ENCODE results near the gene CCDC122.

CCDC122 gene

DNA sequence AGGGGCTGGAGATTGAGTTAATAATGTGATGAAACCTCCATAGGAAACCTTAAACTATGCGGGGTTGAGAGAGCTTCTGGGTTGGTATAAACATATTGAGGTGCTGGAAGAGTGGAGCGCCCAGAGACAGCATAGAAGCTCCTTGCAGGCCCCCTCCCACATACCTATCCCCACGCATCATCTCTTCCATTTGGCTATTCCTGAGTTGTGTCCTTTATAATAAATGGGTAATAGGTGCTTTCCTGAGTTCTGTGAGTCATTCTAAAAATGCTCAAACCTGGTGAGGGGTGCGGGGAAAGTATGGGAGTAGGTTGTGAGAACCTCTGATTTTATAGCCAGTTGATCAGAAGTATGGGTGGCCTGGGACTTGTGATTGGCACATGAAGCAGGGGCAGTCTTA, 14.6 kb downstream of the CCDC122 start:
- H3K36me3 ChIP-seq (ENCODE audit: control insufficient read depth in 1 of 2, insufficient read depth in 2 of 2, low read length in 2 of 2) = peaks cover 0 to 3% of the 10 kb centered on the region in 2 experiments
- no peaks in the 10 kb centered on the region for H3K79me1 ChIP-seq (ENCODE audit: low read length)
- H3K9ac ChIP-seq (ENCODE audit: low read length) = no peak overlapping the region
- no peak overlapping the region for H3K23ac ChIP-seq (ENCODE audit: low read length)
- no peak overlapping the region for H4K8ac ChIP-seq (ENCODE audit: low read depth, low read length)
- no peak overlapping the region for H3K18ac ChIP-seq (ENCODE audit: low read length)
- no peak overlapping the region for H2BK120ac ChIP-seq (ENCODE audit: insufficient read depth, low read length, poor library complexity)
- H4K91ac ChIP-seq (ENCODE audit: low read depth, low read length) = no peak overlapping the region
- no peak overlapping the region for H3K4me3 ChIP-seq (ENCODE audit: low read depth, low read length)
- H4K12ac ChIP-seq (ENCODE audit: low read depth, low read length) = no peak overlapping the region
- H3K4me2 ChIP-seq (ENCODE audit: low read length) = no peak overlapping the region
- H3K14ac ChIP-seq (ENCODE audit: low read length) = no peak overlapping the region
- H3K9me3 ChIP-seq (ENCODE audit: insufficient read depth, low read depth, low read length) = peaks cover 1% of the 10 kb centered on the region
- H3K4ac ChIP-seq (ENCODE audit: low read depth, low read length) = no peak overlapping the region
- H2BK5ac ChIP-seq (ENCODE audit: low read depth, low read length, poor library complexity) = no peak overlapping the region
- no peak for DNase-seq
- no CpG with 5 or more reads among the region's 4 CpGs for WGBS (ENCODE audit: extremely low coverage, insufficient coverage, insufficient read length)
- H3K27me3 ChIP-seq (ENCODE audit: insufficient read depth, low read length) = no peaks in the 10 kb centered on the region
- H3K27ac ChIP-seq (ENCODE audit: low read depth, low read length) = no peak overlapping the region
- no peak overlapping the region for H2BK12ac ChIP-seq (ENCODE audit: low read length)
- H3K79me2 ChIP-seq (ENCODE audit: control insufficient read depth, insufficient read depth, low read length, poor library complexity) = no peaks in the 10 kb centered on the region
- H2AK5ac ChIP-seq (ENCODE audit: low read length) = no peak overlapping the region
- no peaks in the 10 kb centered on the region for H3K4me1 ChIP-seq (ENCODE audit: control insufficient read depth in 1 of 2, insufficient read depth in 2 of 2, low read length in 2 of 2)
- no peak overlapping the region for H2AFZ ChIP-seq (ENCODE audit: insufficient read depth, low read length, poor library complexity)

DNA sequence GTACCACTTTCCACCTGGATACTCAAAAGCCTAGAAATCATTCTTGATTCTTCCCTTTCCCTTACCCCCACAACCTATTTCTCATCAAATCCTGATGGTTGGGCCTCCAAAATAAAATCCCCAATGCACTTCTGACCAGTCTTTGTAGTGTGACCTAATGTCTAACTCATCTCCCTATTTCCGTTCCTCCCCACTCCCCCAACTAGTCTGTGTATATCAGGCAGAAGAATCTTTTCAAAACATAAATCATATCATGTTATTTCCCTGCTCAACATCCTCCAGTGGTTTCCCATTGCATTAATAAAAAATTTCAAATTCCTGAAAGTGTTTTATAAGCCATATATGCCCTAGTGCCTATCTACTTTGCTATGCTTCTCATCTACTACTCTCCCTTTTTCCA, 17.7 kb downstream of the CCDC122 start:
- Histone ChIP-seq H2AFZ (ENCODE audit: insufficient read depth, low read length, poor library complexity) (no peak overlapping the region), H3K9me3 (ENCODE audit: insufficient read depth, low read depth, low read length) (peaks cover 1% of the 10 kb centered on the region), H2AK5ac (ENCODE audit: low read length) (no peak overlapping the region), H2BK120ac (ENCODE audit: insufficient read depth, low read length, poor library complexity) (no peak overlapping the region), H2BK5ac (ENCODE audit: low read depth, low read length, poor library complexity) (no peak overlapping the region), H4K8ac (ENCODE audit: low read depth, low read length) (no peak overlapping the region), H3K79me1 (ENCODE audit: low read length) (no peaks in the 10 kb centered on the region), H3K27ac (ENCODE audit: low read depth, low read length) (no peak overlapping the region), H3K4me2 (ENCODE audit: low read length) (no peak overlapping the region), H3K79me2 (ENCODE audit: control insufficient read depth, insufficient read depth, low read length, poor library complexity) (no peaks in the 10 kb centered on the region), H3K4me1 (ENCODE audit: control insufficient read depth in 1 of 2, insufficient read depth in 2 of 2, low read length in 2 of 2) (no peaks in the 10 kb centered on the region), H4K91ac (ENCODE audit: low read depth, low read length) (no peak overlapping the region), H3K36me3 (ENCODE audit: control insufficient read depth in 1 of 2, insufficient read depth in 2 of 2, low read length in 2 of 2) (peaks cover 0 to 3% of the 10 kb centered on the region in 2 experiments), H3K14ac (ENCODE audit: low read length) (no peak overlapping the region), H4K12ac (ENCODE audit: low read depth, low read length) (no peak overlapping the region), H3K23ac (ENCODE audit: low read length) (no peak overlapping the region), H2BK12ac (ENCODE audit: low read length) (no peak overlapping the region), H3K9ac (ENCODE audit: low read length) (no peak overlapping the region), H3K4ac (ENCODE audit: low read depth, low read length) (no peak overlapping the region), H3K18ac (ENCODE audit: low read length) (no peak overlapping the region), H3K4me3 (ENCODE audit: low read depth, low read length) (no peak overlapping the region), H3K27me3 (ENCODE audit: insufficient read depth, low read length) (no peaks in the 10 kb centered on the region)
- no CpG with 5 or more reads among the region's 1 CpG for WGBS (ENCODE audit: extremely low coverage, insufficient coverage, insufficient read length)
- DNase-seq = no peak

GRCh38 chr13:43852923-43853404, 26.6 kb downstream of the CCDC122 start:
- H3K27me3 ChIP-seq (ENCODE audit: insufficient read depth, low read length) = no peaks in the 10 kb centered on the region
- no peak for DNase-seq

GRCh38 chr13:43850873-43851272, 28.7 kb downstream of the CCDC122 start:
- no peaks in the 10 kb centered on the region for H3K4me1 ChIP-seq (ENCODE audit: control insufficient read depth in 1 of 2, insufficient read depth in 2 of 2, low read length in 2 of 2)
- whole genome bisulfite sequencing (ENCODE audit: extremely low coverage, insufficient coverage, insufficient read length) = no CpG with 5 or more reads among the region's 1 CpG
- H4K12ac ChIP-seq (ENCODE audit: low read depth, low read length) = no peak overlapping the region
- H4K8ac ChIP-seq (ENCODE audit: low read depth, low read length) = no peak overlapping the region
- H3K23ac ChIP-seq (ENCODE audit: low read length) = no peak overlapping the region
- no peak overlapping the region for H3K4ac ChIP-seq (ENCODE audit: low read depth, low read length)
- peaks cover 4% of the 10 kb centered on the region for H3K9me3 ChIP-seq (ENCODE audit: insufficient read depth, low read depth, low read length)
- no peak overlapping the region for H2BK5ac ChIP-seq (ENCODE audit: low read depth, low read length, poor library complexity)
- no peaks in the 10 kb centered on the region for H3K27me3 ChIP-seq (ENCODE audit: insufficient read depth, low read length)
- no peak overlapping the region for H2BK120ac ChIP-seq (ENCODE audit: insufficient read depth, low read length, poor library complexity)
- H3K18ac ChIP-seq (ENCODE audit: low read length) = no peak overlapping the region
- H3K9ac ChIP-seq (ENCODE audit: low read length) = no peak overlapping the region
- no peak overlapping the region for H4K91ac ChIP-seq (ENCODE audit: low read depth, low read length)
- no peak overlapping the region for H3K14ac ChIP-seq (ENCODE audit: low read length)
- no peak overlapping the region for H2BK12ac ChIP-seq (ENCODE audit: low read length)
- H2AK5ac ChIP-seq (ENCODE audit: low read length) = no peak overlapping the region
- H3K4me3 ChIP-seq (ENCODE audit: low read depth, low read length) = no peak overlapping the region
- peaks cover 2 to 4% of the 10 kb centered on the region in 2 experiments for H3K36me3 ChIP-seq (ENCODE audit: control insufficient read depth in 1 of 2, insufficient read depth in 2 of 2, low read length in 2 of 2)
- DNase-seq = no peak
- no peak overlapping the region for H3K27ac ChIP-seq (ENCODE audit: low read depth, low read length)
- no peak overlapping the region for H3K4me2 ChIP-seq (ENCODE audit: low read length)
- H2AFZ ChIP-seq (ENCODE audit: insufficient read depth, low read length, poor library complexity) = no peak overlapping the region
- no peaks in the 10 kb centered on the region for H3K79me1 ChIP-seq (ENCODE audit: low read length)
- H3K79me2 ChIP-seq (ENCODE audit: control insufficient read depth, insufficient read depth, low read length, poor library complexity) = no peaks in the 10 kb centered on the region

More at GRCh38 chr13:43852923-43853404, 26.6 kb downstream of the CCDC122 start:
- Histone ChIP-seq H3K36me3 (ENCODE audit: control insufficient read depth in 1 of 2, insufficient read depth in 2 of 2, low read length in 2 of 2) (peaks cover 2 to 4% of the 10 kb centered on the region in 2 experiments), H3K4me3 (ENCODE audit: low read depth, low read length) (no peak overlapping the region), H3K23ac (ENCODE audit: low read length) (no peak overlapping the region), H3K14ac (ENCODE audit: low read length) (no peak overlapping the region), H4K8ac (ENCODE audit: low read depth, low read length) (no peak overlapping the region), H2BK120ac (ENCODE audit: insufficient read depth, low read length, poor library complexity) (no peak overlapping the region), H3K79me1 (ENCODE audit: low read length) (no peaks in the 10 kb centered on the region), H3K79me2 (ENCODE audit: control insufficient read depth, insufficient read depth, low read length, poor library complexity) (no peaks in the 10 kb centered on the region), H3K18ac (ENCODE audit: low read length) (no peak overlapping the region), H3K4me1 (ENCODE audit: control insufficient read depth in 1 of 2, insufficient read depth in 2 of 2, low read length in 2 of 2) (no peaks in the 10 kb centered on the region), H3K9ac (ENCODE audit: low read length) (no peak overlapping the region), H4K12ac (ENCODE audit: low read depth, low read length) (no peak overlapping the region), H2AK5ac (ENCODE audit: low read length) (no peak overlapping the region), H2BK5ac (ENCODE audit: low read depth, low read length, poor library complexity) (no peak overlapping the region), H2AFZ (ENCODE audit: insufficient read depth, low read length, poor library complexity) (no peak overlapping the region), H4K91ac (ENCODE audit: low read depth, low read length) (no peak overlapping the region), H3K4me2 (ENCODE audit: low read length) (no peak overlapping the region), H3K4ac (ENCODE audit: low read depth, low read length) (no peak overlapping the region), H2BK12ac (ENCODE audit: low read length) (no peak overlapping the region), H3K27ac (ENCODE audit: low read depth, low read length) (no peak overlapping the region), H3K9me3 (ENCODE audit: insufficient read depth, low read depth, low read length) (peaks cover 4% of the 10 kb centered on the region)
- no CpG with 5 or more reads among the region's 1 CpG for WGBS (ENCODE audit: extremely low coverage, insufficient coverage, insufficient read length)

All from trophoblast cell (in vitro differentiated cells and primary cell).